Breast epithelium (tissue), 4 donors: Measurements from ENCODE around the gene POLE3. TPM values are rescaled to one million over a fixed set of nuclear protein-coding genes. Genes with fewer than 3 reads are reported as not detected.
A peak's percentile ranks its signal among the peaks of the same experiment; 100 is the strongest.

Experiments used
- DNase-seq, 2 donors: peaks; one replicate each; pipeline ENCODE4 v3.0.0-alpha.2; 2019; ENCODE audit warnings: low spot score in 2 of 2
- H3K27ac ChIP-seq, 2 donors: fragments of 200-600 bp; sonication (generic) in 1 of 2; one replicate each; pipeline ENCODE4 v1.5.1; 2016 to 2019; ENCODE audit warnings: mild to moderate bottlenecking in 1 of 2
- H3K27me3 ChIP-seq, 2 donors: fragments of 200-600 bp; sonication (generic) in 1 of 2; one replicate each; pipeline versions ENCODE4 v1.5.1 to v1.6.0; 2017 to 2019; ENCODE audit warnings: control low read depth in 1 of 2, mild to moderate bottlenecking in 1 of 2
- H3K36me3 ChIP-seq: fragments of 200-600 bp; one replicate; pipeline ENCODE4 v1.5.1; 2019
- H3K4me1 ChIP-seq, 2 donors: fragments of 200-600 bp; sonication (generic); one replicate each; pipeline ENCODE4 v1.5.1; 2016 to 2019; ENCODE audit warnings: control low read depth in 1 of 2
- H3K4me3 ChIP-seq, 3 donors: fragments of 200-600 bp; sonication (generic); 1 replicate in 2 of 3; 2 replicates in 1 of 3; pipeline ENCODE4 v1.5.1; 2016 to 2019; ENCODE audit warnings: mild to moderate bottlenecking in 3 of 3, moderate library complexity in 2 of 3
- H3K9me3 ChIP-seq, 2 donors: fragments of 200-600 bp; sonication (generic) in 1 of 2; one replicate each; pipeline ENCODE4 v1.5.1; 2016 to 2019; ENCODE audit warnings: control low read depth in 1 of 2
- POLR2A ChIP-seq: fragments of 450-650 bp; IDR thresholded peaks from one replicate; pipeline ENCODE4 v1.6.1; 2016; ENCODE audit warnings: antibody characterized with exemption, mild to moderate bottlenecking, moderate library complexity
- POLR2AphosphoS5 ChIP-seq, 3 donors: sonication (generic); formaldehyde crosslinking; IDR thresholded peaks; one replicate each; pipeline ENCODE4 v1.6.1; 2017; ENCODE audit warnings: antibody characterized with exemption in 3 of 3
- intact Hi-C: fragments of 100-400 bp; cut with DNase I; formaldehyde crosslinking; loops from one replicate; pipeline ENCODE4 v1.15.1; 2023; ENCODE audit warnings: low total_unique reads
- total RNA-seq, 3 donors: library from RNA; depleted of rRNA; stranded (reverse); fragments of >200 nt; gene quantifications; one replicate each; pipeline ENCODE4 v1.1.0, GENCODE V29; 2016
- TF ChIP-seq, protein P1 (sequence below), 3 donors: fragments of 450-650 bp; IDR thresholded peaks; one replicate each; pipeline ENCODE4 v1.5.1; 2016 to 2017; ENCODE audit warnings: antibody characterized with exemption in 3 of 3, mild to moderate bottlenecking in 3 of 3, moderate library complexity in 3 of 3

The POLE3 gene
- 10 to 100 TPM; 34.2 to 46.1 (median 35.1) TPM for total RNA-seq

DNA sequence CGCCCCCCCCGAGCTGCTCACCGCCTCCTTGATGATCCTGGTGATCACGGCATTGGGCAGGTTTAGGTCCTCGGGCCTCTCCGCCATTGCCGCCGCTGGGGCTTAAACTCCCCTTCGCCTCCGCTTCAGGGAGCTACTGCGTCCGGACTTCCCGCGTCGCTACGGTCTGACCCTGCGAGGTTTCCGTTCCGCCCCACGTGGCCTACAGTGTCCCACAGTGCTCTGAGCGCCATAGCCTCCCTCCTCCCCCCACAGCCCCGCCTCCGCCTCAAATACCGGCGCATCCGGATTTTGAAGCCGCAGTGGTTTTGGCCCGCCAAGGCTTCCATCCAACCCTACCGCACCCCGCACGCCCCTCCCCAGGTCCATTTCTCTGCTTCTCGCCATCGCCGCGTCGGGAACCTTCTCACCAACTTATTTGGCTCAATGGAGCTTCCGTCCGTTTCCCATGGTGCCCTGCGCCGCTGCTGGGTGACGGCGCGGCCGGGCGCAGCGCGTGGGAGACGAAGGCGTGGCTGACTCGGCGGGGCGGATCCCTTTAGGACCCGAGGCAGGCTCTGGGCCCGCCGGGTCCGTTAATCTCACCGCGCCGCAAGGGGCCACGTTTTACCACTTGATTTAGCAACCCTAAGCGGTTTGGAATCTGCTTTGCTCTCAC is at the start of gene POLE3, which contains the start of gene C9orf43:
Gene POLE3 (minus strand): TSS at position 469 of the 658 bp plus-strand sequence. CDS start 382 bp downstream, at position 87.
Gene C9orf43 (plus strand): TSS at position 541 of the 658 bp plus-strand sequence. CDS start 2,747 bp downstream, outside the sequence.
- Histone ChIP-seq H3K4me1 (peaks cover 0 to 9% of the 10 kb centered on the region in 2 donors), H3K9me3 (no peaks in the 10 kb centered on the region), H3K27me3 (no peaks in the 10 kb centered on the region), H3K4me3 (peak within 1 kb of the TSS; percentile 80 to 97 (median 91)), H3K36me3 (no peaks in the 10 kb centered on the region), H3K27ac (peak within 1 kb of the TSS; percentile 99)
- intact Hi-C loops, result no loop called here
- TF ChIP-seq POLR2A, result peak; percentile 45
- TF ChIP-seq, protein P1, sequence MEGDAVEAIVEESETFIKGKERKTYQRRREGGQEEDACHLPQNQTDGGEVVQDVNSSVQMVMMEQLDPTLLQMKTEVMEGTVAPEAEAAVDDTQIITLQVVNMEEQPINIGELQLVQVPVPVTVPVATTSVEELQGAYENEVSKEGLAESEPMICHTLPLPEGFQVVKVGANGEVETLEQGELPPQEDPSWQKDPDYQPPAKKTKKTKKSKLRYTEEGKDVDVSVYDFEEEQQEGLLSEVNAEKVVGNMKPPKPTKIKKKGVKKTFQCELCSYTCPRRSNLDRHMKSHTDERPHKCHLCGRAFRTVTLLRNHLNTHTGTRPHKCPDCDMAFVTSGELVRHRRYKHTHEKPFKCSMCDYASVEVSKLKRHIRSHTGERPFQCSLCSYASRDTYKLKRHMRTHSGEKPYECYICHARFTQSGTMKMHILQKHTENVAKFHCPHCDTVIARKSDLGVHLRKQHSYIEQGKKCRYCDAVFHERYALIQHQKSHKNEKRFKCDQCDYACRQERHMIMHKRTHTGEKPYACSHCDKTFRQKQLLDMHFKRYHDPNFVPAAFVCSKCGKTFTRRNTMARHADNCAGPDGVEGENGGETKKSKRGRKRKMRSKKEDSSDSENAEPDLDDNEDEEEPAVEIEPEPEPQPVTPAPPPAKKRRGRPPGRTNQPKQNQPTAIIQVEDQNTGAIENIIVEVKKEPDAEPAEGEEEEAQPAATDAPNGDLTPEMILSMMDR (IDR thresholded peaks at IDR 0.05), result no peak
- peak; percentile 82 to 92 (median 84) for TF ChIP-seq POLR2AphosphoS5 (IDR thresholded peaks at IDR 0.05)
- peak; percentile 91 to 93 for DNase-seq

DNA sequence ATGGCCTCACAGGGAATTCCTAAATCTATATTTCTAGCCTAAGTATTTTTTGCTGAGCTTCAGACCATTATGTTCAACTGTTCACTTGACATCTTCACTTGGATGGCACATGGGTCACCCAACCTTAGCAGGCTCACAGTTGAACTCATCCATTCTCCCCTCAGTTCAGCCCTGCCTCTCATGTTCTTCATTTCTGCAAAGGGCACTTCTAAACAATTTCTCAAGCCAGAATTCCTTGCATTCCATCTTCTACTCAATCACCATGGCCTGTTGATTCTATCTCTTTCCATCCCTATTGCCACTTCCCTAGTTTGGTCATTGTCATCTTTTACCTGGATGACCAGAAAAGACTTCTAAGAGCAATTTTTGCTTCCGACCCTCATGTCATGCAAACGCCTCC is 45.8 kb upstream of the POLE3 start:
- intact Hi-C loops, result no loop called here

DNA sequence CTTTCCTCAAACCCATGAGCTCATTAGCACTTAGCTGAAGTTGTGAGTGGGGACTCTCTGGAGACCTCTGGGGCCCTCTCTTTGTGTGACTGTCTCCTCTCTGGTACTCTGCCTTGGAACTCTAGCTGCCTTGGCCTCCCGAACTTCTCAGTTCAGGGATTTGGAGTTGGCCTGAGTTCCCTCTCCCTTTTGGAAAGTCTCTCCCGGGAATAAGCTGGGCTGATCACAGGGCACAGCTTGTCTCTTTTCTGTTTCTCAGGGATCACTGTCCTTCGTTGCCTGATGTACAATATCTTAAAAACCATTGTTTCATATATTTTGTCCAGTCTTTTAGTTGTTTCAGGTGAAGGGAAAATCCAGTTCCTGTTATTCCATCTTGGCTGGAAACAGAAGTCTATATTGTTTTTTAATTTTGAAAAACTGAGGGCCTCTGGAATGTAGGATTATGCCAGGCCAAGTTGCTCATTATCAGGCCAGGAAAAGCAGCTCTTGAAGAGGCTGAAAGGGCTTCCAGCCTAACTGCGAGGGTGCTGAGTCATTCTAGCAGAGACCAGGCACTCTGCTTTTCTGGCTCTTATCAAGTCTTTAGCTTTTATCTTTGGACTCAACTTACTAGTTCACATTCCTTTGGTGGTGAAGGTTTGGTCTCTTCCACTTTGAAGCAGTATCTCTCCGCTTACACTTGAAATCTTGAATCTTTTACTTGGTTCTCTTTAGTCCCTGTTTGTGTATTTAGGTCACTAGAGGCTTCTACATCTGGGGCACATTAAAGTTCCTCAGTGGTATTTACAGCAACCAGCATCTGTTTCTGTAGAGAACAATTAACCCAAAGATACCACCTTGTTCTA is 44.7 kb upstream of the POLE3 start:
- H3K27ac ChIP-seq, result peak overlapping the region; percentile 82 to 88
- no peak overlapping the region for H3K4me3 ChIP-seq
- intact Hi-C loops, result no loop called here
- no peak for DNase-seq
- no peaks in the 10 kb centered on the region for H3K27me3 ChIP-seq
- peaks cover 0 to 3% of the 10 kb centered on the region in 2 donors for H3K4me1 ChIP-seq
- H3K36me3 ChIP-seq, result no peaks in the 10 kb centered on the region
- TF ChIP-seq, protein P1 (IDR thresholded peaks at IDR 0.05), result no peak
- TF ChIP-seq POLR2AphosphoS5 (IDR thresholded peaks at IDR 0.05), result peak in 1 of 3 donors; percentile 15
- H3K9me3 ChIP-seq, result no peaks in the 10 kb centered on the region

More for the DNA sequence above, 45.8 kb upstream of the POLE3 start:
- Histone ChIP-seq H3K27me3 (no peaks in the 10 kb centered on the region), H3K36me3 (no peaks in the 10 kb centered on the region), H3K4me1 (peaks cover 0 to 3% of the 10 kb centered on the region in 2 donors), H3K27ac (peak overlapping the region; percentile 82 to 88), H3K4me3 (no peak overlapping the region), H3K9me3 (no peaks in the 10 kb centered on the region)
- no peak for DNase-seq
- TF ChIP-seq, protein P1 (IDR thresholded peaks at IDR 0.05), result no peak
- no peak for TF ChIP-seq POLR2AphosphoS5 (IDR thresholded peaks at IDR 0.05)
- TF ChIP-seq POLR2A, result no peak

- DNase-seq, result no peak
- H3K4me1 ChIP-seq, result peaks cover 0 to 3% of the 10 kb centered on the region in 2 donors
- no peak overlapping the region for H3K27ac ChIP-seq
- no peaks in the 10 kb centered on the region for H3K9me3 ChIP-seq
- no peaks in the 10 kb centered on the region for H3K36me3 ChIP-seq
- H3K4me3 ChIP-seq, result no peak overlapping the region
- intact Hi-C loops, result no loop called here
- H3K27me3 ChIP-seq, result no peaks in the 10 kb centered on the region
- TF ChIP-seq POLR2AphosphoS5 (IDR thresholded peaks at IDR 0.05) (no peak), POLR2A (no peak)
- TF ChIP-seq, protein P1 (IDR thresholded peaks at IDR 0.05), result no peak
Observed at GRCh38 chr9:113452113-113452605, 41.7 kb upstream of the POLE3 start.
